HepG2 (cell line): ENCODE results near the gene ZDHHC11. TPM values are rescaled to one million over a fixed set of nuclear protein-coding genes. Genes with fewer than 3 reads are reported as not detected.
A peak's percentile ranks its signal among the peaks of the same experiment; 100 is the strongest.

Experiments used
- GLI4 ChIP-seq: sonication (generic); formaldehyde crosslinking; IDR thresholded peaks from 2 replicates; pipeline ENCODE4 v1.5.1; 2020; ENCODE audit warnings: missing genetic modification reagents, mild to moderate bottlenecking, moderate library complexity, borderline replicate concordance
- JDP2 ChIP-seq: sonication (generic); formaldehyde crosslinking; IDR thresholded peaks from 2 replicates; pipeline ENCODE4 v1.8.1; 2022; ENCODE audit warnings: missing genetic modification reagents, borderline replicate concordance
- JUND ChIP-seq: sonication (generic); formaldehyde crosslinking; IDR thresholded peaks from 2 replicates; pipeline ENCODE4 v1.8.0; 2022; ENCODE audit warnings: mild to moderate bottlenecking, missing genetic modification reagents
- KDM5B ChIP-seq: sonication (generic); formaldehyde crosslinking; IDR thresholded peaks from 2 replicates; pipeline ENCODE4 v1.4.0; 2020; ENCODE audit warnings: missing genetic modification reagents, mild to moderate bottlenecking, borderline replicate concordance
- PRPF4 ChIP-seq: fragments of 200-400 bp; formaldehyde crosslinking; IDR thresholded peaks from 2 replicates; pipeline ENCODE4 v1.6.1; 2016; ENCODE audit warnings: low read length, low read depth; ENCODE audit not compliant: poor library complexity, severe bottlenecking
- REXO4 ChIP-seq: sonication (generic); formaldehyde crosslinking; IDR thresholded peaks from 2 replicates; pipeline ENCODE4 v1.8.0; 2022; ENCODE audit warnings: missing genetic modification reagents, mild to moderate bottlenecking, borderline replicate concordance
- SAP130 ChIP-seq: IDR thresholded peaks from 2 replicates; pipeline ENCODE4 v1.6.1; 2016; ENCODE audit warnings: low read depth
- SSRP1 ChIP-seq: IDR thresholded peaks from 2 replicates; pipeline ENCODE4 v1.6.1; 2016; ENCODE audit warnings: control low read depth
- TCF12 ChIP-seq, 2 experiments: fragments of 450-650 bp in 1 of 2; sonication (generic) in 1 of 2; formaldehyde crosslinking in 1 of 2; IDR thresholded peaks; 2 replicates each; pipeline versions ENCODE4 v1.6.1 to v1.8.0; 2017 to 2022; ENCODE audit warnings: antibody characterized with exemption in 1 of 2, mild to moderate bottlenecking in 1 of 2, missing genetic modification reagents in 1 of 2, moderate library complexity in 1 of 2
- TEAD3 ChIP-seq: optimal IDR thresholded peaks from 2 replicates; pipeline ENCODE3; 2016; ENCODE audit warnings: borderline replicate concordance
- ZBTB2 ChIP-seq: sonication (generic); formaldehyde crosslinking; IDR thresholded peaks from 2 replicates; pipeline ENCODE4 v1.8.0; 2022; ENCODE audit warnings: low read depth, missing genetic modification reagents
- ZFP1 ChIP-seq: IDR thresholded peaks from 2 replicates; pipeline ENCODE4 v1.6.1; 2016
- ZKSCAN8 ChIP-seq: IDR thresholded peaks from 2 replicates; pipeline ENCODE4 v1.6.1; 2016; ENCODE audit warnings: borderline replicate concordance, missing genetic modification reagents, missing compliant biosample characterization
- ZNF10 ChIP-seq: sonication (generic); formaldehyde crosslinking; IDR thresholded peaks from 2 replicates; pipeline ENCODE4 v1.4.0; 2020; ENCODE audit warnings: mild to moderate bottlenecking, low read depth, missing genetic modification reagents, borderline replicate concordance
- ZNF160 ChIP-seq: sonication (generic); formaldehyde crosslinking; IDR thresholded peaks from 2 replicates; pipeline ENCODE4 v1.8.0; 2022; ENCODE audit warnings: mild to moderate bottlenecking, inconsistent platforms, missing genetic modification reagents
- ZNF30 ChIP-seq: sonication (generic); formaldehyde crosslinking; IDR thresholded peaks from 2 replicates; pipeline ENCODE4 v1.5.0; 2020; ENCODE audit warnings: mild to moderate bottlenecking, missing genetic modification reagents
- ZNF44 ChIP-seq: sonication (generic); formaldehyde crosslinking; IDR thresholded peaks from 2 replicates; pipeline ENCODE4 v1.5.1; 2020; ENCODE audit warnings: mild to moderate bottlenecking, missing genetic modification reagents
- ZNF441 ChIP-seq: sonication (generic); formaldehyde crosslinking; IDR thresholded peaks from 2 replicates; pipeline ENCODE4 v1.7.0; 2021; ENCODE audit warnings: missing genetic modification reagents, borderline replicate concordance
- ZNF446 ChIP-seq: sonication (generic); formaldehyde crosslinking; IDR thresholded peaks from 2 replicates; pipeline ENCODE4 v1.5.0; 2020; ENCODE audit warnings: mild to moderate bottlenecking, missing genetic modification reagents
- ZNF563 ChIP-seq: sonication (generic); formaldehyde crosslinking; IDR thresholded peaks from 2 replicates; pipeline ENCODE4 v1.8.0; 2022; ENCODE audit warnings: mild to moderate bottlenecking, moderate library complexity, missing genetic modification reagents
- ZNF589 ChIP-seq: sonication (generic); formaldehyde crosslinking; conservative IDR thresholded peaks from 2 replicates; pipeline ENCODE4 v1.8.0; 2022; ENCODE audit warnings: mild to moderate bottlenecking, moderate library complexity, missing genetic modification reagents
- ZNF784 ChIP-seq: sonication (generic); formaldehyde crosslinking; IDR thresholded peaks from 2 replicates; pipeline ENCODE4 v1.5.1; 2020; ENCODE audit warnings: missing genetic modification reagents, mild to moderate bottlenecking, borderline replicate concordance
- ZNF839 ChIP-seq: sonication (generic); formaldehyde crosslinking; IDR thresholded peaks from 2 replicates; pipeline ENCODE4 v1.4.0; 2020; ENCODE audit warnings: missing genetic modification reagents, mild to moderate bottlenecking, borderline replicate concordance
- ZSCAN12 ChIP-seq: sonication (generic); formaldehyde crosslinking; IDR thresholded peaks from 2 replicates; pipeline ENCODE4 v1.9.0; 2021; ENCODE audit warnings: mild to moderate bottlenecking, missing genetic modification reagents
- ZSCAN30 ChIP-seq: sonication (generic); formaldehyde crosslinking; IDR thresholded peaks from 2 replicates; pipeline ENCODE4 v1.5.0; 2020; ENCODE audit warnings: mild to moderate bottlenecking, missing genetic modification reagents
- ZZZ3 ChIP-seq: sonication (generic); formaldehyde crosslinking; IDR thresholded peaks from 2 replicates; pipeline ENCODE4 v1.4.0; 2020; ENCODE audit warnings: missing genetic modification reagents, mild to moderate bottlenecking, borderline replicate concordance
- polyA plus RNA-seq, 8 experiments: library from polyadenylated mRNA; depleted of rRNA in 3 of 8; stranded (reverse) in 7 of 8; unstranded in 1 of 8; fragments of >200 nt; fragmentation: Illumina TruSeq in 4 of 8; extraction: Trizol in 4 of 8; gene quantifications; 2 replicates each; pipeline versions ENCODE4 v1.2.1 to v1.2.3, GENCODE V29; 2011 to 2016; ENCODE audit warnings: low read depth in 4 of 8, missing spikeins in 1 of 8, mixed read lengths in 1 of 8; ENCODE audit not compliant: insufficient read depth in 1 of 8
- total RNA-seq, 5 experiments: library from RNA; depleted of rRNA; stranded (reverse); fragments of >200 nt; fragmentation: Illumina TruSeq; extraction: Trizol; gene quantifications; 2 replicates each; pipeline ENCODE4 v1.2.3, GENCODE V29; 2016; ENCODE audit warnings: low read depth in 1 of 5
- TF ChIP-seq, protein P1 (sequence below): sonication (generic); formaldehyde crosslinking; IDR thresholded peaks from 2 replicates; pipeline ENCODE4 v1.8.1; 2023; ENCODE audit warnings: missing genetic modification reagents, inconsistent platforms, borderline replicate concordance

The ZDHHC11 gene
- total and polyA plus RNA-seq, 2 of the 13 experiments (the other 11 are each of a cell fraction or from before 2014, with no cell fraction given), result 2.1 to 4.0 TPM

DNA sequence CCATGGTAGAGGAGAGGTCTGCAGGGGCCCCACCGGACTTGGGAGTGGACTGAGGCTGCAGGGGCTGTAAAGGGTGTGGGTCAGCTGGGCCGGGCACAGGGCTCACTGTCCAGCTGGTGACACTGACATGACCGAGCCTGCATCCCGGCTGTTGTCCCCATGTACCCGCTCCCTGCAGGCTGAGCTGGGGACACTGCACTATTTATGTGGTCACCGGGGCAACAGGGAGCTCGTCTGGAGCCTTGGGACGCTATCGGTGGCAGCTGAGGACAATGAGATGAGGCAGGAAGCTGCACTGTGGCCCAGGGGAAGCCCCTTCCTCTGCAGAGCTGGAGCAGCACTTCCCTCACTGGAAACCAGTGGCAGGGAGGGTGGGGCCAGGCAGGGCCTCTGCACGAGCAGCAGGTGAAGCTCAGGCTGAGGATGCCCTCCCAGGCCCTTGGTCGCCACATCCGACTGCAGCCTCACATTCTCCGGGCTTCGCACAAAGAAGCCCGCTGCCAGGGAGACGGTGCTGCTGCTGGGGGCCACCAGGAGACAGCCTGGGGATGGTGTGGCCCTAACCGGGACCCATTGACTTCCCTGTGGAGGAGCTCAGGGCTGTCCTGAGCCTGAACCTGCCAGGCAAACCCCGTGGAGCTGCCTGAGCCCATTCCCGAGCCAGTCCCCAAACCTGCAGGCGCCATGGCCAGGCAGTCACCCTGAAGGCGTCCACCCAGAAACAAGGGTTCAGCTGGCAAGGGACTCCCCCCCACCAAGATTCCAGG is 92.7 kb downstream of the ZDHHC11 start (continued):
- TF ChIP-seq REXO4 (CRISPR knock-in tag), result no peak
- 0 out of 2 replicates have a peak, but pooled peaks have one; percentile 5 for TF ChIP-seq ZNF30 (CRISPR knock-in tag)
- no peak for TF ChIP-seq ZNF441
- no peak for TF ChIP-seq ZNF784 (CRISPR knock-in tag)
- TF ChIP-seq ZNF589 (CRISPR knock-in tag), result no peak
- TF ChIP-seq JUND (CRISPR knock-in tag), result no peak
- no peak for TF ChIP-seq KDM5B (CRISPR knock-in tag)
- no peak for TF ChIP-seq TEAD3 (CRISPR knock-in tag)
- no peak for TF ChIP-seq ZSCAN30 (CRISPR knock-in tag)
- no peak for TF ChIP-seq SSRP1
- TF ChIP-seq ZNF44 (CRISPR knock-in tag), result no peak
- peak; percentile 43; the same call in 1 of the 2 replicates for TF ChIP-seq SAP130
- TF ChIP-seq JDP2 (CRISPR knock-in tag), result no peak
- TF ChIP-seq TCF12 (IDR thresholded peaks at IDR 0.05), result no peak
- no peak for TF ChIP-seq TCF12 (CRISPR knock-in tag; IDR thresholded peaks at IDR 0.05)
- no peak for TF ChIP-seq GLI4 (CRISPR knock-in tag)
- TF ChIP-seq PRPF4, result no peak
- TF ChIP-seq ZZZ3, result no peak
- TF ChIP-seq ZKSCAN8 (CRISPR knock-in tag), result no peak
- no peak for TF ChIP-seq ZNF10 (CRISPR knock-in tag)
- TF ChIP-seq ZNF839 (CRISPR knock-in tag), result no peak
- 0 out of 2 replicates have a peak, but pooled peaks have one; percentile 57 for TF ChIP-seq ZNF563 (CRISPR knock-in tag)
- TF ChIP-seq ZNF446 (CRISPR knock-in tag), result 0 out of 2 replicates have a peak, but pooled peaks have one; percentile 34
- no peak for TF ChIP-seq ZSCAN12
- TF ChIP-seq ZNF160 (CRISPR knock-in tag), result no peak
- TF ChIP-seq ZBTB2 (CRISPR knock-in tag), result no peak
- TF ChIP-seq ZFP1 (CRISPR knock-in tag), result no peak
- TF ChIP-seq, protein P1, sequence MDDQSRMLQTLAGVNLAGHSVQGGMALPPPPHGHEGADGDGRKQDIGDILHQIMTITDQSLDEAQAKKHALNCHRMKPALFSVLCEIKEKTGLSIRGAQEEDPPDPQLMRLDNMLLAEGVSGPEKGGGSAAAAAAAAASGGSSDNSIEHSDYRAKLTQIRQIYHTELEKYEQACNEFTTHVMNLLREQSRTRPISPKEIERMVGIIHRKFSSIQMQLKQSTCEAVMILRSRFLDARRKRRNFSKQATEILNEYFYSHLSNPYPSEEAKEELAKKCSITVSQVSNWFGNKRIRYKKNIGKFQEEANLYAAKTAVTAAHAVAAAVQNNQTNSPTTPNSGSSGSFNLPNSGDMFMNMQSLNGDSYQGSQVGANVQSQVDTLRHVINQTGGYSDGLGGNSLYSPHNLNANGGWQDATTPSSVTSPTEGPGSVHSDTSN (CRISPR knock-in tag), result no peak
